Activated T-helper 1 cell treated with anti-CD3 and anti-CD28 coated beads, Interleukin-12 subunit alpha, Interleukin-12 subunit beta, Interleukin-2, Interleukin-4 antibody, amounts not matched to agents 30 ng/mL and 10 ng/mL and 1 ng/mL, durations not matched to agents 14 hours and 24 hours and 36 hours (primary cell): ENCODE results near the gene GRK2. TPM values are rescaled to one million over a fixed set of nuclear protein-coding genes. Genes with fewer than 3 reads are reported as not detected.

Experiments used
- DNase-seq: peaks from one replicate; pipeline ENCODE4 v3.0.0; 2021; ENCODE audit warnings: low spot score
- H3K27ac Mint-ChIP-seq: one replicate; pipeline ENCODE4 v1.8.0; 2021; ENCODE audit warnings: mild to moderate bottlenecking, mixed read lengths
- H3K27me3 Mint-ChIP-seq: one replicate; pipeline ENCODE4 v1.8.0; 2022; ENCODE audit warnings: mild to moderate bottlenecking, moderate library complexity, mixed read lengths; ENCODE audit not compliant: insufficient read depth
- H3K36me3 Mint-ChIP-seq: one replicate; pipeline ENCODE4 v1.8.0; 2021; ENCODE audit warnings: low read depth, mixed read lengths
- H3K4me1 Mint-ChIP-seq: one replicate; pipeline ENCODE4 v1.8.0; 2021; ENCODE audit warnings: low read depth, mixed read lengths
- H3K4me3 Mint-ChIP-seq: one replicate; pipeline ENCODE4 v1.8.0; 2021; ENCODE audit warnings: mild to moderate bottlenecking, moderate library complexity, mixed read lengths
- H3K9me3 Mint-ChIP-seq: one replicate; pipeline ENCODE4 v1.8.0; 2021; ENCODE audit warnings: mixed read lengths
- intact Hi-C: fragments of 100-400 bp; cut with micrococcal nuclease; formaldehyde crosslinking; loops from one replicate; pipeline ENCODE4 v1.15.1; 2024
- total RNA-seq: library from RNA; stranded (reverse); gene quantifications from 2 replicates; pipeline ENCODE4 v1.2.3, GENCODE V29; 2022

The GRK2 gene
- total RNA-seq, 1 donor from 2014 or later, result 249 TPM

DNA sequence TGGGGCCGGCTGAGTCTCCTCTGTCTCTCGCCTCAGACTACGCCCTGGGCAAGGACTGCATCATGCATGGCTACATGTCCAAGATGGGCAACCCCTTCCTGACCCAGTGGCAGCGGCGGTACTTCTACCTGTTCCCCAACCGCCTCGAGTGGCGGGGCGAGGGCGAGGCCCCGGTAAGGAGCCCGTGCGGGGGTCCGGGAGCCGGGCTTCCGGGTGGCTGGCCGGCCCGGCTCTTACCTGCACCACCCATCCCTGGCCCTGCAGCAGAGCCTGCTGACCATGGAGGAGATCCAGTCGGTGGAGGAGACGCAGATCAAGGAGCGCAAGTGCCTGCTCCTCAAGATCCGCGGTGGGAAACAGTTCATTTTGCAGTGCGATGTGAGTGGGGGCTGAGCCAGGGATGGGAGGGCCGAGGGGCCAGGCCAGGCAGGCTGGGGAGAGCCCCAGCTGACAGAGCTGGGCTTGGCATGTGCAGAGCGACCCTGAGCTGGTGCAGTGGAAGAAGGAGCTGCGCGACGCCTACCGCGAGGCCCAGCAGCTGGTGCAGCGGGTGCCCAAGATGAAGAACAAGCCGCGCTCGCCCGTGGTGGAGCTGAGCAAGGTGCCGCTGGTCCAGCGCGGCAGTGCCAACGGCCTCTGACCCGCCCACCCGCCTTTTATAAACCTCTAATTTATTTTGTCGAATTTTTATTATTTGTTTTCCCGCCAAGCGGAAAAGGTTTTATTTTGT, 18.7 kb downstream of the GRK2 start:
- no peak for DNase-seq
- intact Hi-C loops, result loop anchor here (5.0 kb wide), 1 partner anchor 222 kb away; the partner anchor contains the start of genes CDK2AP2 and PITPNM1

DNA sequence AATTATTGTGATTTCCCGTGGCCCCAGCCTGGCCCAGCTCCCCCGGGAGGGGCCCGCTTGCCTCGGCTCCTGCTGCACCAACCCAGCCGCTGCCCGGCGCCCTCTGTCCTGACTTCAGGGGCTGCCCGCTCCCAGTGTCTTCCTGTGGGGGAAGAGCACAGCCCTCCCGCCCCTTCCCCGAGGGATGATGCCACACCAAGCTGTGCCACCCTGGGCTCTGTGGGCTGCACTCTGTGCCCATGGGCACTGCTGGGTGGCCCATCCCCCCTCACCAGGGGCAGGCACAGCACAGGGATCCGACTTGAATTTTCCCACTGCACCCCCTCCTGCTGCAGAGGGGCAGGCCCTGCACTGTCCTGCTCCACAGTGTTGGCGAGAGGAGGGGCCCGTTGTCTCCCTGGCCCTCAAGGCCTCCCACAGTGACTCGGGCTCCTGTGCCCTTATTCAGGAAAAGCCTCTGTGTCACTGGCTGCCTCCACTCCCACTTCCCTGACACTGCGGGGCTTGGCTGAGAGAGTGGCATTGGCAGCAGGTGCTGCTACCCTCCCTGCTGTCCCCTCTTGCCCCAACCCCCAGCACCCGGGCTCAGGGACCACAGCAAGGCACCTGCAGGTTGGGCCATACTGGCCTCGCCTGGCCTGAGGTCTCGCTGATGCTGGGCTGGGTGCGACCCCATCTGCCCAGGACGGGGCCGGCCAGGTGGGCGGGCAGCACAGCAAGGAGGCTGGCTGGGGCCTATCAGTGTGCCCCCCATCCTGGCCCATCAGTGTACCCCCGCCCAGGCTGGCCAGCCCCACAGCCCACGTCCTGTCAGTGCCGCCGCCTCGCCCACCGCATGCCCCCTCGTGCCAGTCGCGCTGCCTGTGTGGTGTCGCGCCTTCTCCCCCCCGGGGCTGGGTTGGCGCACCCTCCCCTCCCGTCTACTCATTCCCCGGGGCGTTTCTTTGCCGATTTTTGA, 19.5 kb downstream of the GRK2 start:
- intact Hi-C loops, result loop anchor here (5.0 kb wide), 1 partner anchor 221 kb away; the partner anchor contains the start of genes CDK2AP2 and PITPNM1
- H3K9me3 Mint-ChIP-seq, result no peaks in the 10 kb centered on the region
- peaks cover 26% of the 10 kb centered on the region for H3K36me3 Mint-ChIP-seq
- DNase-seq, result no peak
- peak overlapping the region; percentile 97 for H3K27ac Mint-ChIP-seq
- no peak overlapping the region for H3K4me3 Mint-ChIP-seq
- H3K27me3 Mint-ChIP-seq, result peaks cover 2% of the 10 kb centered on the region
- H3K4me1 Mint-ChIP-seq, result peaks cover 28% of the 10 kb centered on the region

More for the DNA sequence above, 18.7 kb downstream of the GRK2 start:
- H3K27me3 Mint-ChIP-seq, result peaks cover 2% of the 10 kb centered on the region
- peaks cover 31% of the 10 kb centered on the region for H3K4me1 Mint-ChIP-seq
- H3K9me3 Mint-ChIP-seq, result no peaks in the 10 kb centered on the region
- H3K36me3 Mint-ChIP-seq, result peaks cover 27% of the 10 kb centered on the region
- H3K4me3 Mint-ChIP-seq, result no peak overlapping the region
- H3K27ac Mint-ChIP-seq, result peak overlapping the region; percentile 58

DNA sequence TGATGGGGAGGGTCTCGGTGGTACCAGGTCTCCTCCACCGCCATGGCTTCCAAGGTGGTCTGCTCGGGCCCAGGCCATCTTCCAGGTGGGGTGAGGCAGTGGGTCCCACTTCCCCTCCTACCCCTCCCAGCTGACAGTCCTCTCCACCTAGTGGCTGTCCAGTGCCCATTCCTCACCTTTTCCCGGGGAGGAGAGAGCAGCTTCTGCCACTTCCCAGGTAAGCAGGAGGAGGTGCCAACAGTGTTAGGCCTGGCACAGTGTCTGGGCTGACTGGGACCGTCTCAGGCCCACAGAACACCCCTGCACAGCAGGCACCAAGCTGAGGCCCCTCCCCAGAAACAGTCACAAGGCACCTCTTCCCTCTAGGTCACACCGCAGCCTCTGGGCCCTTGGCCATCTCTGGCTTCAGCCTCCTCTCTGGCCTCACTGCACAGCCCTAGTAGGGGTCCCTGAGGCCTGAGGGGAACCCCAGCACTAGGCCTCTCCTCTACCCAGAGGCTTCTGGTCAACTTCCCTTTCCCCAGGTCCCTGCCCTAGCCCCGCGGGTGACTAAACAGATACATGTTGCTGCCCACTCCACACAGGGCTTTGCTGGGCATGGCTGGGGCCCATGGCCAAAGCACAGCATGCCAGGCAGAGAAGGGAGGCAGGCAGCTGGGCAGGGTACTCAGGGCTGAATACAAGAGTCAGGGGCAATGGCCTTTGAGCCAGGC, 20.5 kb downstream of the GRK2 start:
- Mint-ChIP-seq H3K4me3 (peak overlapping the region; percentile 77), H3K36me3 (peaks cover 28% of the 10 kb centered on the region), H3K4me1 (peaks cover 28% of the 10 kb centered on the region), H3K9me3 (no peaks in the 10 kb centered on the region), H3K27ac (peak overlapping the region; percentile 97), H3K27me3 (peaks cover 2% of the 10 kb centered on the region)
- intact Hi-C loops, result loop anchor here (5.0 kb wide), 1 partner anchor 221 kb away; the partner anchor contains the start of genes CDK2AP2 and PITPNM1
- DNase-seq, result no peak

DNA sequence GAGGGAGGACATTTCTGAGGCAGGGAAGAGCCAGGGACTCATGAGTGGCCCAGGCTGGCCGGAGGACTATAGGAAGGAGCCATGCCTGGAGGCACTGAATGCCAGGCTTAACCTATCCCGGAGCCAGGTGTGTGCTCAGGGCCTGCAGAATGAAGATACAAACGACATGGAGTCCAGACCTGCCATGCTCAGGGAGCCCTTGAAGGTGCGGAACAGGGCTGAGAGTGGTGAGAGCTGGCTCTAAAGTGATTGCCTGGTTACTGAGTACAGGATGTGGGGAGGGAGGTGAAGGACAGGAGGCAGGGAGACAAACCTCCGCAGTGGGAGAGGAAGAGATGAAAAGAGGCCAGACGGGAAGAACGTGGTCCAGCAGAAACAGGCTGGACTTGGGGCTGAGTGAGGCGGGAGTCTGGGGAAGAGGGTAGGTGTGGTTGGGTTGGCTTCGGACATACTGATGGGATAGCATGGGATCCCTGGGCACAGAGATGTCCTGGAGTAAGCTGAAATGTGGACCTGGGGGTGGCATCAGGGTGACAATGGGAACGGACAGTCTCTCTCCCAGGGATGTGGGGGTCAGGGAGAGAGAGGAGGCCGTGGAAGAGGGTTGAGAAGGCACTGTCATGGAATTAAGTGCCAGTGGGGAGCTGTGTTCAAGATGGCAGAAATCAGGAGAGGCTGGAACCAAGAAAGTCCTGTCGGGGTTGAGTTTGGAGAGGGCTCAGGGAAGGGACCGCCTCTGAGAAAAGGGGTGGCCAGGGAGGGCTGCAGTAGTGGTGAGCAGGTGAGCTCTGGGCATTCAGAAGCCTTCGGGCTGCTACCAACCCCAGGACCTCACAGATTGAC, 21.3 kb downstream of the GRK2 start:
- H3K9me3 Mint-ChIP-seq, result no peaks in the 10 kb centered on the region
- H3K27me3 Mint-ChIP-seq, result peaks cover 2% of the 10 kb centered on the region
- H3K4me1 Mint-ChIP-seq, result peaks cover 28% of the 10 kb centered on the region
- H3K27ac Mint-ChIP-seq, result peak overlapping the region; percentile 97
- peak overlapping the region; percentile 77 for H3K4me3 Mint-ChIP-seq
- H3K36me3 Mint-ChIP-seq, result peaks cover 26% of the 10 kb centered on the region
- DNase-seq, result no peak
- intact Hi-C loops, result loop anchor here (1.0 to 5.0 kb wide), 7 partner anchors 10 to 220 kb away; partner anchors contain the start of genes CDK2AP2, PITPNM1 and SSH3

DNA sequence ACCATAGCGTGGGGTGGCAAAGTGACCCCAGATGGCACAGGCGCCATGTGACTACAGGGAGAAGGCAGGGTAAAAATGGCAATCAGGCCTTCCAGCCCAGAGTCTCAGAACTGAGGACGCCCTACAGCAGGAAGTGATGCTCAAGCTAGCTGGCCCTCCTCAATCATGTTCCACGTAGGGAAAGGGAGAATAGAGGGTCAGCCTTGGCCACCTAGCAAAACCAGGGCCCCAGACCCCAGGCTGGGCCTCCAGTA, 21.9 kb downstream of the GRK2 start:
- H3K36me3 Mint-ChIP-seq, result peaks cover 31% of the 10 kb centered on the region

DNA sequence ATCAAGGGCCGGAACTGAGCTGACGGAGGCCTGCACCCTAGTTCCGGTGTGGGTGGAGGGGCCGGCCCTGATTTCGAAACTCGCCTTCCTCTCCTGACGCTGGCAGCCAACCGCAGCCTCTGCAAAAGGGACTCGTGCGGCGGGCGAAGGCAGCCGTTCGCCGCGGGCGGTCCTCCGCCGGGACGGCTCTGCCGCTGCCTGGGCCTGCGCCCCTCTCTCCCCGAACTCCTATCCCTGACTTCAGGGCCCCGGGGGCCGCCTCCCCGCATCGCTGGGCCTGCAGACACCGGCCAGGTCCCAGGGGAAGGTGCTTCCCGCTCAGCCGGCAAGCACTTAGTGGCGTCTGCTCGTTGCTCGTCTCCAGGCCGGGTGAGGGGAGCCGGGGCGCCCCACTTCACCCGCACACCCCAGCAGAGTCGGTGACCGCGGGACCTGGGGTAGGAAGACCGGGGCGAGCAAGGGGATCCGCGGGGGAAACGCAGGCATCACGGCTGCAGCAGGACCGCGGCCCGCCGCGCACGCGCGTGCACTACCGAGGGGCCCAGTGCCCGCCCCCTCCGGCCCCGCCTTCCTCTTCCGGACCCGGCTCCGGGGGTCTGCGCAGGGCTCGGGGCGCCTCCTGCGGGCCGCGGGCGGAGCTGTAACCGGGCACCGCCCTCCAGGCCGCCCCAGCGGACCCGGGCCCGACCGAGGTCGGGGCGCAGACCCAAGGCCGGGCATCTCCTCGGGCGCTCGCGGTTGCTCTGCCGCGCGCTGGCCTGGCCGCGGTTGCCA, 22.4 kb downstream of the GRK2 start:
- Mint-ChIP-seq H3K9me3 (no peaks in the 10 kb centered on the region), H3K4me3 (peak overlapping the region; percentile 77), H3K36me3 (peaks cover 31% of the 10 kb centered on the region), H3K27me3 (peaks cover 2% of the 10 kb centered on the region), H3K4me1 (peaks cover 36% of the 10 kb centered on the region), H3K27ac (peak overlapping the region; percentile 97)
- DNase-seq, result peak; percentile 88
- intact Hi-C loops, result loop anchor here (1.0 to 5.0 kb wide), 7 partner anchors 11 to 219 kb away; partner anchors contain the start of genes CDK2AP2, PITPNM1 and SSH3

More for the DNA sequence above, 21.9 kb downstream of the GRK2 start:
- Mint-ChIP-seq H3K4me1 (peaks cover 32% of the 10 kb centered on the region), H3K9me3 (no peaks in the 10 kb centered on the region), H3K4me3 (peak overlapping the region; percentile 77), H3K27me3 (peaks cover 2% of the 10 kb centered on the region), H3K27ac (peak overlapping the region; percentile 97)
- no peak for DNase-seq
- intact Hi-C loops, result loop anchor here (1.0 to 5.0 kb wide), 7 partner anchors 11 to 219 kb away; partner anchors contain the start of genes CDK2AP2, PITPNM1 and SSH3

DNA sequence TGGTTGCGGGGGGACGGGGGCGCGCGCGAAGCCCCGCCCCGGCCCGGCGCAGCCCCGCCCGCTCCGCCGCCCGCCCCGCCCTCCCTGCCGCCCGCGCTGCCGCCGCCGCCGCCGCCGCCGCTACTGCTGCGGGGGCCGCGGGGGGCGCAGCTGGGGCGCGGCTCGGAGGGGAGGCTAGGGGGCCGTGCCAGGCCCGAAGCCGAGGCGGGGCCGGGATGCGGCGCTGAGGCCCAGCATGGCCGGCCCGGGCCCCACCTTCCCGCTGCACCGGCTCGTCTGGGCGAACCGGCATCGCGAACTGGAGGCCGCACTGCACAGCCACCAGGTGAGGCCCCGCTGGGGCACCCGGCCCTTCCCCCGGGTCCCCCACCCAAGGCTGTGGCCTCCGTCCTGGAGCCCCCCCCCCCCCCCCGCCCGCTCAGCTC, 23.0 kb downstream of the GRK2 start, which contains the start of gene ANKRD13D:
Gene ANKRD13D, plus strand, starts transcription at position 78 of the 425 bp plus-strand sequence. Its CDS starts 158 bp downstream, at position 236.
- Mint-ChIP-seq H3K4me1 (peaks cover 42% of the 10 kb centered on the region), H3K27me3 (peaks cover 2% of the 10 kb centered on the region), H3K9me3 (no peaks in the 10 kb centered on the region), H3K27ac (peak within 1 kb of the TSS; percentile 97), H3K36me3 (peaks cover 33% of the 10 kb centered on the region), H3K4me3 (peak within 1 kb of the TSS; percentile 90)
- no peak for DNase-seq
- intact Hi-C loops, result loop anchor here (2.0 to 5.0 kb wide), 3 partner anchors 14 to 218 kb away; partner anchors contain the start of genes CDK2AP2, PITPNM1 and SSH3

DNA sequence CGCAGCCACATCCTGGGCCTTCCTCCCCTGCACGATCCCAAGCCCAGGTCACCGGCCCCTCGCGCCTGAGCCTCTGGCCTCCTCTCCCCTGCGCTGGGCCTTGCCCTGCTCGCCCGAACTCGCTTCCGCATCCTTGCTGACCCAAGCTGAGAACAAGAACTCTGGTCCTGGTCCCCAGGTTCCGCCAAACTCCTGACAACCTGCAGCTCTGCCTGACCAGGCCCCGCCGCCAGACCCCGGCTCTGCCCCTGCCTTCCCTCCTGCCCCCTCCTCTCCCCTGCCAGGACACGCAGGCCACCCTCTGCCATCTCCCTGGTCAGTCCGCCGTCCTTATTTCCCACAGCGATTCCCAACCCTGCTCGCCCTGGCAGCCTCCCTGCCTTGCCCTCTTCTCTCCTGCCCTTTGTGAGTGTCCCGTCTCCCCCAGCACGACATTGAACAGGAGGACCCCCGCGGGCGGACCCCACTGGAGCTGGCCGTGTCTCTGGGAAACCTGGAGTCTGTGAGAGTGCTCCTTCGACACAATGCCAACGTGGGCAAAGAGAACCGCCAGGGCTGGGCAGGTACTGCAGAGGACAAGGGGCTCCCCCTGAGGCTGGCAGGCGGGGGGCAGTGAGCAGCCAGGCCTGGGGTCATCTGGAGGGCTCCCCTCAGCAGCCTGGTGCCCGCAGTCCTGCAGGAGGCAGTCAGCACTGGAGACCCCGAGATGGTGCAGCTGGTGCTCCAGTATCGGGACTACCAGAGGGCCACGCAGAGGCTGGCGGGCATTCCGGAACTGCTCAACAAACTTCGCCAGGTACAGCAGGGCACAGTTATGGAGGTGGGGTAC, 23.6 kb downstream of the GRK2 start:
- intact Hi-C loops, result loop anchor here (2.0 to 5.0 kb wide), 3 partner anchors 13 to 217 kb away; partner anchors contain the start of genes CDK2AP2, PITPNM1 and SSH3
- no peaks in the 10 kb centered on the region for H3K9me3 Mint-ChIP-seq
- peaks cover 2% of the 10 kb centered on the region for H3K27me3 Mint-ChIP-seq
- no peak for DNase-seq
- H3K4me3 Mint-ChIP-seq, result peak overlapping the region; percentile 90
- H3K36me3 Mint-ChIP-seq, result peaks cover 34% of the 10 kb centered on the region
- H3K27ac Mint-ChIP-seq, result peak overlapping the region; percentile 89
- H3K4me1 Mint-ChIP-seq, result peaks cover 42% of the 10 kb centered on the region

DNA sequence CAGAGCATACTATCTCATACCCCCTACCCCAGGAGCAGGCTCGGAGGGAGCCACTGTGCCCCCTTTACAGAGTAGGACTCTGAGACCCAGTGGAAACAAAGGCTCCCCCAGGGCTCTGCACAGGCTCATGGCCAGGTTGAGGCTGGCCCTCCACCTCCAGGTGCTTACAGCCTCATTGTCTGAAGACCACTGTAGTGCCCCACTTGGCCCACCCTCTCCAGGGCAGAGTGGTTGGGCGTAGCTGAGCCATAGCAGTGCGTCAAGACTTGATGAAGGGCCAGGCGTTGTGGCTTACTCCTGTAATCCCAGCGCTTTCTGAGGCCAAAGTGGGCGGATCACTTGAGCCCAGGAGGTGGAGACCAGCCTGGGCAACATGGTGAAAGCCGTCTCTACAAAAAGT, 24.5 kb downstream of the GRK2 start:
- Mint-ChIP-seq H3K4me3 (peak overlapping the region; percentile 90), H3K27me3 (peaks cover 2% of the 10 kb centered on the region), H3K9me3 (peaks cover 2% of the 10 kb centered on the region), H3K27ac (no peak overlapping the region), H3K4me1 (peaks cover 42% of the 10 kb centered on the region), H3K36me3 (peaks cover 38% of the 10 kb centered on the region)
- intact Hi-C loops, result no loop called here
- no peak for DNase-seq
